ENCODE results near the gene GPR146.

The GPR146 gene

GRCh38 chr7:1022356-1022755, 22.0 kb upstream of the GPR146 start:
- no peak for DNase-seq
- intact Hi-C loops (cut with DNase I; ENCODE audit: low total_unique reads) = no loop called here
- H3K27me3 ChIP-seq = no peaks in the 10 kb centered on the region
- H3K36me3 ChIP-seq = peaks cover 9 to 78% (median 64%) of the 10 kb centered on the region in 3 donors
- TF ChIP-seq CTCF (IDR thresholded peaks at IDR 0.05) = no peak
- peaks cover 0 to 37% (median 25%) of the 10 kb centered on the region in 4 donors for H3K4me1 ChIP-seq
- H3K27ac ChIP-seq = no peak overlapping the region
- no peak overlapping the region for H3K4me3 ChIP-seq
- no peaks in the 10 kb centered on the region for H3K9me3 ChIP-seq

- H3K4me1 ChIP-seq = peaks cover 0 to 39% (median 25%) of the 10 kb centered on the region in 4 donors
- H3K36me3 ChIP-seq = peaks cover 9 to 72% (median 61%) of the 10 kb centered on the region in 3 donors
- no peaks in the 10 kb centered on the region for H3K9me3 ChIP-seq
- H3K4me3 ChIP-seq = no peak overlapping the region
- H3K27me3 ChIP-seq = no peaks in the 10 kb centered on the region
- DNase-seq = no peak
- intact Hi-C loops (cut with DNase I; ENCODE audit: low total_unique reads) = no loop called here
- no peak overlapping the region for H3K27ac ChIP-seq
- no peak for TF ChIP-seq CTCF (IDR thresholded peaks at IDR 0.05)
These were observed 21.4 kb upstream of the GPR146 start for GRCh38 chr7:1022801-1023465.

GRCh38 chr7:1024331-1024841, 20.0 kb upstream of the GPR146 start:
- Histone ChIP-seq H3K36me3 (peaks cover 9 to 61% (median 49%) of the 10 kb centered on the region in 3 donors), H3K27ac (no peak overlapping the region), H3K4me3 (no peak overlapping the region), H3K9me3 (no peaks in the 10 kb centered on the region), H3K4me1 (peaks cover 0 to 44% (median 30%) of the 10 kb centered on the region in 4 donors), H3K27me3 (no peaks in the 10 kb centered on the region)
- no peak for TF ChIP-seq CTCF (IDR thresholded peaks at IDR 0.05)
- DNase-seq = no peak
- intact Hi-C loops (cut with DNase I; ENCODE audit: low total_unique reads) = no loop called here

- no peak for TF ChIP-seq CTCF (IDR thresholded peaks at IDR 0.05)
- DNase-seq = no peak
- H3K9me3 ChIP-seq = no peaks in the 10 kb centered on the region
- no peak overlapping the region for H3K4me3 ChIP-seq
- no peak overlapping the region for H3K27ac ChIP-seq
- peaks cover 9 to 53% (median 42%) of the 10 kb centered on the region in 3 donors for H3K36me3 ChIP-seq
- intact Hi-C loops (cut with DNase I; ENCODE audit: low total_unique reads) = no loop called here
- no peaks in the 10 kb centered on the region for H3K27me3 ChIP-seq
- H3K4me1 ChIP-seq = peaks cover 0 to 43% (median 31%) of the 10 kb centered on the region in 4 donors
These were observed 19.2 kb upstream of the GPR146 start for GRCh38 chr7:1024876-1025742.

- Histone ChIP-seq H3K27ac (no peak overlapping the region), H3K27me3 (no peaks in the 10 kb centered on the region), H3K4me1 (peaks cover 0 to 43% (median 31%) of the 10 kb centered on the region in 4 donors), H3K4me3 (no peak overlapping the region), H3K36me3 (peaks cover 6 to 45% (median 35%) of the 10 kb centered on the region in 3 donors), H3K9me3 (no peaks in the 10 kb centered on the region)
- DNase-seq = no peak
- intact Hi-C loops (cut with DNase I; ENCODE audit: low total_unique reads) = no loop called here
- TF ChIP-seq CTCF (IDR thresholded peaks at IDR 0.05) = no peak
These were observed 18.4 kb upstream of the GPR146 start for GRCh38 chr7:1025743-1026581.
